HG02885 (cell line): ENCODE results near the gene FBXL15.

ENCODE experiments used
- ATAC-seq: cut with Tn5 transposase; IDR thresholded peaks from one replicate; pipeline ENCODE4 v1.9.1; 2021; ENCODE audit warnings: mild to moderate bottlenecking; ENCODE audit not compliant: unreplicated experiment, poor library complexity

The FBXL15 gene

GRCh38 chr10:102409604-102410428 lies 10.8 kb upstream of the FBXL15 start:
- ATAC-seq: no peak

GRCh38 chr10:102410429-102411073 lies 10.1 kb upstream of the FBXL15 start:
- no peak for ATAC-seq

- no peak for ATAC-seq
Measured at GRCh38 chr10:102411341-102412255, 9.0 kb upstream of the FBXL15 start.

GRCh38 chr10:102412293-102412692 lies 8.3 kb upstream of the FBXL15 start:
- ATAC-seq: no peak

- ATAC-seq: no peak
Measured at GRCh38 chr10:102413053-102413705, 7.5 kb upstream of the FBXL15 start.

- ATAC-seq: no peak
Measured at GRCh38 chr10:102413806-102414561, 6.7 kb upstream of the FBXL15 start.

- ATAC-seq: no peak
Measured at GRCh38 chr10:102414749-102415148, 5.9 kb upstream of the FBXL15 start.

GRCh38 chr10:102416283-102416682 lies 4.4 kb upstream of the FBXL15 start:
- no peak for ATAC-seq

- ATAC-seq: no peak
Measured at GRCh38 chr10:102416695-102417094, 3.9 kb upstream of the FBXL15 start.

GRCh38 chr10:102418622-102419268 lies 1.9 kb upstream of the FBXL15 start, which contains the start of gene PSD:
Gene PSD (minus strand): TSS chr10:102418785. CDS start chr10:102417038, 1,747 bp downstream.
- ATAC-seq: no peak

- no peak for ATAC-seq
Measured at GRCh38 chr10:102419269-102420180, 1.1 kb upstream of the FBXL15 start.

GRCh38 chr10:102420181-102420713 lies 389 bp upstream of the FBXL15 start:
- no peak for ATAC-seq

GRCh38 chr10:102421507-102421756 lies 796 bp downstream of the FBXL15 start:
- no peak for ATAC-seq

GRCh38 chr10:102421757-102422512 lies 1.3 kb downstream of the FBXL15 start:
- ATAC-seq: peak; percentile 0

GRCh38 chr10:102422545-102423129 lies 2.0 kb downstream of the FBXL15 start:
- peak; percentile 39 for ATAC-seq

GRCh38 chr10:102423372-102423968 lies 2.8 kb downstream of the FBXL15 start:
- no peak for ATAC-seq
